Inflammatory macrophage treated with lipopolysaccharide for 4 hours (primary cell): Measurements from ENCODE around the gene ELK3.

Experiments used
- DNase-seq: peaks from one replicate; pipeline ENCODE4 v3.0.0-alpha.2; 2020

The ELK3 gene

GRCh38 chr12:96213869-96214268 is 19.7 kb downstream of the ELK3 start:
- no peak for DNase-seq

GRCh38 chr12:96215919-96216273 is 21.7 kb downstream of the ELK3 start:
- DNase-seq, result no peak

GRCh38 chr12:96218989-96219678 is 25.0 kb downstream of the ELK3 start:
- no peak for DNase-seq

- peak; percentile 47 for DNase-seq
Measured at GRCh38 chr12:96219700-96220206, 25.6 kb downstream of the ELK3 start.

- DNase-seq, result no peak
Measured at GRCh38 chr12:96220902-96221301, 26.7 kb downstream of the ELK3 start.

GRCh38 chr12:96221391-96221790 is 27.2 kb downstream of the ELK3 start:
- DNase-seq, result no peak

- peak; percentile 76 for DNase-seq
Measured at GRCh38 chr12:96223411-96224218, 29.4 kb downstream of the ELK3 start.

GRCh38 chr12:96224219-96224615 is 30.0 kb downstream of the ELK3 start:
- no peak for DNase-seq

DNA sequence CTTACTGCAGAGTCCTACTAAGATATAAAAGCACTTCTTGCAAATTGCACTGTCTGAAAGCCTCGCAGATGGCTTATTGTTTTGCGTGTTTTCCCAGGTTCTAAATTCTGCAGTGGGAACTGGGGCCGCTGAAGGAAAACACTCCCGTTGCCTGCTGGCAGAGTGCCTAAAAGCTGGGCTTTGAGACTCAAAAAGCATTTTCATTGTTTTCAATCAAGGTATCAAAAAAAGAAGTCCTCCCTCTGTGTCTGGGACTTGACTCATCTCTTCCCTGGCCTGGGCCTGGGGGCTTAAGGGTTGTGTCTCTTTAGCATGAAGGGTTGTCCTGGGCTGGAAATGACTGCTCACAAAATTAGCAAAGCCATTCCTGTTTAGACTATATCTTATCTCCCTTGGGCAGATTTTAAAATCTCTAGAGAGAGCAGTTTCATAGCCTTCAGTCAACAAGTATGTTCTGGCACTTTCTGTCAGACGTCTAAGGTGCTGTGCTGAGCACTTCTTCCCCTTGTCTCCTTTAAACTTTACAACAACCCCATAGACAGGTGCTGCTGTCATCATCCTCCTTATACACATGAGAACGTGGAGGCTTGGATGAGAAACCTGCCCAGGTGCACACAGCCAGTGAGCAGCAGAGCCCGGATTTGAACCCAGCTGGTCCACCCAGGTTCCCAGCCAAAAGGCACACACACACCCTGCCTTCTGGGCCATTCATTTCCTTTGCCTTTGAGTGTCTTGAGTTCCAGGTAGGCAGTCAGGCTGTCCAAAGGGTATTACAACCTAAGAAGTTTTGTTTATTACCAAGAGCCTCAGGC is 31.1 kb downstream of the ELK3 start:
- DNase-seq, result no peak

- no peak for DNase-seq
Measured at GRCh38 chr12:96225994-96226399, 31.8 kb downstream of the ELK3 start.

DNA sequence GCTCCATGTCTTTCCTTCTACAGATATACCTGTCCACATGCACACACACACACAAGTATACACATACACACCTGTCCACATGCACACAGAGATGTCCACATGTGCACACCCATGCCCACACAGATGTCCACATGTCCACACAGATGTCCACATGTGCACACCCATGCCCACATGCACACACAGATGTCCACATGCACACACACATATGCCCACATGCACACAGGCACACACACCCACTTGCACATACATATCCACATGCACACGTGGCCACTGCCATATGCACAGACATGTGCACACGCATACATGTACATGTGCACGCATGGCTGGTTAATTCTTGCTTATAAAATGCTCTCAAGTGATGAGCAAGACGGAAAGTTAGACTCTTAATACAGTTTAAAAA is 32.2 kb downstream of the ELK3 start:
- DNase-seq, result no peak

GRCh38 chr12:96226801-96227348 is 32.7 kb downstream of the ELK3 start:
- no peak for DNase-seq

- no peak for DNase-seq
Measured at GRCh38 chr12:96227365-96228106, 33.4 kb downstream of the ELK3 start.

GRCh38 chr12:96228566-96229248 is 34.5 kb downstream of the ELK3 start:
- no peak for DNase-seq

DNA sequence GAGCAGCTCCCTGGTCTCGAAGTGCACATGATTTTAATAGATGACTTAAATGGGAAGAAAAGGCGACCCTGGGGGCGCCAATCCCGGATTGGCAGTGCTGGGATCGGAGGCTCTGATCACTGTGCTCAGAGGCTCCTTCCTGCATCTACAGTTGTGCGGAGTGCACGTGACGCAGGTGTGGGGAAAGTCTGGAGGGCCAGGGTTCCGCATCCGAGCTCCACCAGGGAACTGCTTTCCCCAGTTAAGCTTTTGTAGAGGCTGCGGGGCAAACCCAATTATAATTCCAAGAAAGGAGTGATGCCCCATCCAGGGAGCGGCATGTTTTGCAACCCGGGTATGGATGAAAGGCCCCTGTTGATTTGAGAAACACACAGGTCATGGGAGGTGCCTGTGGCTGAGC is 36.5 kb downstream of the ELK3 start:
- DNase-seq, result no peak

- no peak for DNase-seq
Measured at GRCh38 chr12:96233168-96233567, 39.0 kb downstream of the ELK3 start.

- no peak for DNase-seq
Measured at GRCh38 chr12:96233939-96234461, 39.8 kb downstream of the ELK3 start.

- no peak for DNase-seq
Measured at GRCh38 chr12:96234591-96235483, 40.7 kb downstream of the ELK3 start.

GRCh38 chr12:96235484-96235826 is 41.3 kb downstream of the ELK3 start:
- DNase-seq, result no peak

DNA sequence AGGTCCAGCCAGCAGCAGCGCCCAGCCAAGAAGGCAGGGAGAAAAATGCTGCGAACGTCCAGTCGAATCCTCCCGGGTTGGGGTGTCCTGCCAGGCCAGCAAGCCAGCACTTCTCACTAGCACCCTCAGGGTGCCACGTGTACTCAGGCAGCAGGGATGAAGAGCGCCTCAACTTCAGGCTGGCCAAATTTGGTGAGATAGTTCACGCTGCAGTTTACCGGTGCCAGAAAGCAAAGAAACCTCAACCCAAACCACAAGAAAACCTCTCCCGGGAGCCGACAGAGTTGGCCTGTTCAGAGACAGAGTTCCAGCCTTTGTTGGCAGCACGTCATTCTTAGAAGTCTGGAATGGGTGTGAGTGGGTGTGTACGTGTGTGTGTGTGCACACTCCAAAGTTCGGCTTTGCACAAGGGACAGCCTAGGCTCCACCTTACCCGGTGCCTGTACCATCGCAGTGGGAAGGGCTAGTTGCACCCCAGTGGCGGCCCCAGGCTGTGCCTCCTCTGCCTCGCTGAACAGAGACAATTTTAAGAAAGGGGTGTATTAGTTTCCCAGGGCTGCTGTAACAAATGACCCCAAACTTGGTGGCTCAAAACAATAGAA is 42.1 kb downstream of the ELK3 start:
- no peak for DNase-seq
